ENCODE measurements around the gene SCAI.

- TF ChIP-seq CTCF (IDR thresholded peaks at IDR 0.05; ENCODE audit: insufficient read depth, low read length, poor library complexity, severe bottlenecking) (no peak), EZH2phosphoT487 (conservative IDR thresholded peaks at IDR 0.05; ENCODE audit: low read length) (no peak)
These were observed 26.6 kb upstream of the SCAI start for GRCh38 chr9:125169895-125170294.

All from SU-DHL-6 (cell line).